GM19238 (cell line): ENCODE measurements around the gene ZBTB16.

Source experiments
- DNase-seq: peaks from one replicate; pipeline ENCODE4 v3.0.0; 2011; ENCODE audit warnings: low spot score; ENCODE audit not compliant: insufficient read length

The ZBTB16 gene

GRCh38 chr11:114059278-114059983 lies at the start of gene ZBTB16:
TSS of gene ZBTB16 (plus strand) at chr11:114059711. CDS start at chr11:114063301, 3,590 bp downstream.
- no peak for DNase-seq

GRCh38 chr11:114010931-114011330 lies 48.6 kb upstream of the ZBTB16 start:
- DNase-seq = no peak

GRCh38 chr11:114011443-114011842 lies 48.1 kb upstream of the ZBTB16 start:
- no peak for DNase-seq

GRCh38 chr11:114015117-114015516 lies 44.4 kb upstream of the ZBTB16 start:
- no peak for DNase-seq

- no peak for DNase-seq
Observed at GRCh38 chr11:114016986-114017385, 42.5 kb upstream of the ZBTB16 start.

- DNase-seq = no peak
Observed at GRCh38 chr11:114017723-114018122, 41.8 kb upstream of the ZBTB16 start.

- DNase-seq = no peak
Observed at GRCh38 chr11:114019046-114019445, 40.5 kb upstream of the ZBTB16 start.

- no peak for DNase-seq
Observed at GRCh38 chr11:114019574-114019973, 39.9 kb upstream of the ZBTB16 start.

- no peak for DNase-seq
Observed at GRCh38 chr11:114025329-114025907, 34.1 kb upstream of the ZBTB16 start.

GRCh38 chr11:114026355-114026754 lies 33.2 kb upstream of the ZBTB16 start:
- no peak for DNase-seq

- no peak for DNase-seq
Observed at GRCh38 chr11:114027391-114027790, 32.1 kb upstream of the ZBTB16 start.

- DNase-seq = no peak
Observed at GRCh38 chr11:114027926-114028325, 31.6 kb upstream of the ZBTB16 start.

- no peak for DNase-seq
Observed at GRCh38 chr11:114031246-114031966, 28.1 kb upstream of the ZBTB16 start.

GRCh38 chr11:114031967-114032320 lies 27.6 kb upstream of the ZBTB16 start:
- DNase-seq = no peak

GRCh38 chr11:114033066-114033465 lies 26.4 kb upstream of the ZBTB16 start:
- no peak for DNase-seq

GRCh38 chr11:114033572-114033971 lies 25.9 kb upstream of the ZBTB16 start:
- DNase-seq = no peak

- DNase-seq = no peak
Observed at GRCh38 chr11:114034956-114035355, 24.6 kb upstream of the ZBTB16 start.

- no peak for DNase-seq
Observed at GRCh38 chr11:114036147-114036811, 23.2 kb upstream of the ZBTB16 start.

- DNase-seq = no peak
Observed at GRCh38 chr11:114036958-114037357, 22.6 kb upstream of the ZBTB16 start.

GRCh38 chr11:114039551-114039950 lies 20.0 kb upstream of the ZBTB16 start:
- no peak for DNase-seq

GRCh38 chr11:114040706-114041211 lies 18.8 kb upstream of the ZBTB16 start:
- DNase-seq = no peak

GRCh38 chr11:114042234-114042633 lies 17.3 kb upstream of the ZBTB16 start:
- DNase-seq = no peak
